ENCODE results near the gene B3GNT4. TPM values are rescaled to one million over a fixed set of nuclear protein-coding genes. Genes with fewer than 3 reads are reported as not detected.

B3GNT4 gene
- total and polyA plus RNA-seq, 2 of the 8 experiments (the other 6 are each of a cell fraction or from before 2014, with no cell fraction given) = 1.1 to 1.4 TPM

DNA sequence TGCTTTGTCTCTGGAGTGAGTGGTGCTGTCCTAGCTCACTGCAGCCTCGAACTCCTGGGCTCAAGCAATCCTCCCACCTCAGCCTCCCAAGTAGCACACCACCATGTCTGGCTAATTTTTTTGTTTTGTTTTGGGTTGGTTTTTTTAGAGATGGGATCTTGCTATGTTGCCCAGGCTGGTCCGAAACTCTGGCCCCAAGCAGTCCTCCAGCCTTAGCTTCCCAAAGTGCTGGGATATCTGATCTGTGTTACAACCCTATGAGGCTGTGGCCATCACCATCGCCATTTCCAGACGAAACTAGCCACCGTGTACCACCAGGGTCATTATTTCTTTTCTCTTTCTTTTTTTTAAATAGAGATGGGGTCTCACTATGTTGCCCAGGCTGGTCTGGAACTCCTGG is 32.1 kb upstream of the B3GNT4 start:
- H3K4ac ChIP-seq (replicated peaks; ENCODE audit: insufficient read length, low read depth, low read length) = no peak overlapping the region
- H3K9me3 ChIP-seq (ENCODE audit: insufficient read depth in 2 of 2, low read depth in 1 of 2, low read length in 1 of 2) = no peaks in the 10 kb centered on the region
- WGBS, 2 experiments (ENCODE audit: extremely low coverage in 1 of 2, insufficient coverage in 1 of 2, insufficient read length in 1 of 2, insufficient replicate concordance in 2 of 2, low coverage in 1 of 2, low lambda C conversion rate in 2 of 2, missing lambda C conversion rate in 1 of 2) = 91% methylated on average over 5 of the region's 5 CpGs; no CpG with 5 or more reads in 1 of the 2 experiments
- TF ChIP-seq EGR1 (IDR thresholded peaks at IDR 0.05; ENCODE audit: borderline replicate concordance, low read depth, low read length) (no peak), RXRA (IDR thresholded peaks at IDR 0.05; ENCODE audit: insufficient read depth, low read depth, low read length) (no peak), GTF2F1 (IDR thresholded peaks at IDR 0.05; ENCODE audit: borderline replicate concordance, low read depth, low read length) (no peak), HDAC6 (IDR thresholded peaks at IDR 0.05; ENCODE audit: low read depth, low read length) (no peak), KDM1A (IDR thresholded peaks at IDR 0.05; ENCODE audit: borderline replicate concordance, low read length) (no peak), SP1 (IDR thresholded peaks at IDR 0.05; ENCODE audit: low read depth, low read length) (no peak), SP2 (IDR thresholded peaks at IDR 0.05; ENCODE audit: low read length) (no peak), KDM5A (IDR thresholded peaks at IDR 0.05; ENCODE audit: low read length) (no peak), PHF8 (conservative IDR thresholded peaks at IDR 0.05; ENCODE audit: low read depth, low read length) (no peak), SRF (IDR thresholded peaks at IDR 0.05; ENCODE audit: low read depth, low read length) (no peak)
- TF ChIP-seq, protein P1, sequence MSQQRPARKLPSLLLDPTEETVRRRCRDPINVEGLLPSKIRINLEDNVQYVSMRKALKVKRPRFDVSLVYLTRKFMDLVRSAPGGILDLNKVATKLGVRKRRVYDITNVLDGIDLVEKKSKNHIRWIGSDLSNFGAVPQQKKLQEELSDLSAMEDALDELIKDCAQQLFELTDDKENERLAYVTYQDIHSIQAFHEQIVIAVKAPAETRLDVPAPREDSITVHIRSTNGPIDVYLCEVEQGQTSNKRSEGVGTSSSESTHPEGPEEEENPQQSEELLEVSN (IDR thresholded peaks at IDR 0.05) = no peak
- TF ChIP-seq, protein P2, sequence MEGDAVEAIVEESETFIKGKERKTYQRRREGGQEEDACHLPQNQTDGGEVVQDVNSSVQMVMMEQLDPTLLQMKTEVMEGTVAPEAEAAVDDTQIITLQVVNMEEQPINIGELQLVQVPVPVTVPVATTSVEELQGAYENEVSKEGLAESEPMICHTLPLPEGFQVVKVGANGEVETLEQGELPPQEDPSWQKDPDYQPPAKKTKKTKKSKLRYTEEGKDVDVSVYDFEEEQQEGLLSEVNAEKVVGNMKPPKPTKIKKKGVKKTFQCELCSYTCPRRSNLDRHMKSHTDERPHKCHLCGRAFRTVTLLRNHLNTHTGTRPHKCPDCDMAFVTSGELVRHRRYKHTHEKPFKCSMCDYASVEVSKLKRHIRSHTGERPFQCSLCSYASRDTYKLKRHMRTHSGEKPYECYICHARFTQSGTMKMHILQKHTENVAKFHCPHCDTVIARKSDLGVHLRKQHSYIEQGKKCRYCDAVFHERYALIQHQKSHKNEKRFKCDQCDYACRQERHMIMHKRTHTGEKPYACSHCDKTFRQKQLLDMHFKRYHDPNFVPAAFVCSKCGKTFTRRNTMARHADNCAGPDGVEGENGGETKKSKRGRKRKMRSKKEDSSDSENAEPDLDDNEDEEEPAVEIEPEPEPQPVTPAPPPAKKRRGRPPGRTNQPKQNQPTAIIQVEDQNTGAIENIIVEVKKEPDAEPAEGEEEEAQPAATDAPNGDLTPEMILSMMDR (IDR thresholded peaks at IDR 0.05; ENCODE audit: control extremely low read depth in 1 of 3, insufficient read depth in 1 of 3, low read depth in 1 of 3, low read length in 3 of 3) = no peak
- peaks cover 0 to 3% (median 0%) of the 10 kb centered on the region in 4 experiments; a peak in 1 of 7 replicates for H3K27me3 ChIP-seq (replicated peaks in 1 of 4; ENCODE audit: control insufficient read depth in 3 of 4, extremely low read depth in 1 of 4, insufficient read depth in 3 of 4, low read length in 3 of 4)
- H2AFZ ChIP-seq (ENCODE audit: low read length) = no peak overlapping the region
- H3K23ac ChIP-seq (ENCODE audit: insufficient read length) = no peak overlapping the region
- no peak overlapping the region for H2BK120ac ChIP-seq (replicated peaks; ENCODE audit: low read depth, low read length)
- CTCF ChIA-PET (ENCODE audit: partially characterized antibody) = interaction anchor here (1.1 to 3.1 kb wide), 2 partner anchors 19 to 48 kb away, joined by 3 to 17 read pairs; no protein-coding TSS in a partner anchor
- H3K14ac ChIP-seq (ENCODE audit: insufficient read length) = no peak overlapping the region
- no peak overlapping the region for H4K8ac ChIP-seq (ENCODE audit: extremely low read depth, insufficient read depth, low read length)
- H3K27ac ChIP-seq (ENCODE audit: low read depth, low read length) = no peak overlapping the region
- H3K4me1 ChIP-seq (replicated peaks in 1 of 4; ENCODE audit: control insufficient read depth in 3 of 4, insufficient read depth in 4 of 4, low read length in 3 of 4) = no peaks in the 10 kb centered on the region
- H2BK20ac ChIP-seq (ENCODE audit: low read length) = no peak overlapping the region
- H3K9ac ChIP-seq (replicated peaks in 1 of 4; ENCODE audit: extremely low read depth in 1 of 4, low read depth in 3 of 4, low read length in 3 of 4) = no peak overlapping the region
- H3K4me3 ChIP-seq (ENCODE audit: extremely low read depth in 1 of 4, insufficient read depth in 2 of 4, low read depth in 3 of 4, low read length in 4 of 4) = no peak overlapping the region
- no peak overlapping the region for H2AK5ac ChIP-seq (ENCODE audit: low read depth, low read length)
- H2BK12ac ChIP-seq (ENCODE audit: low read depth, low read length) = no peak overlapping the region
- no peak overlapping the region for H2BK5ac ChIP-seq (ENCODE audit: low read depth, low read length)
- H2BK15ac ChIP-seq (ENCODE audit: low read length) = no peak overlapping the region
- H4K91ac ChIP-seq (replicated peaks; ENCODE audit: insufficient read length, low read length) = no peak overlapping the region
- no peak overlapping the region for H3K56ac ChIP-seq (replicated peaks; ENCODE audit: insufficient read length, low read depth, low read length)
- DNase-seq (ENCODE audit: low read depth in 1 of 2, low spot score in 2 of 2) = no peak
- no peaks in the 10 kb centered on the region for H3K79me1 ChIP-seq (ENCODE audit: low read depth, low read length)
- FAIRE-seq = no peak
- H3K18ac ChIP-seq (ENCODE audit: extremely low read depth, low read length) = no peak overlapping the region
- POLR2A ChIA-PET (ENCODE audit: partially characterized antibody) = no interaction called here
- no peaks in the 10 kb centered on the region for H4K20me1 ChIP-seq (replicated peaks in 1 of 2; ENCODE audit: control insufficient read depth in 1 of 2, insufficient read depth in 2 of 2, low read length in 2 of 2)
- no peak overlapping the region for H4K5ac ChIP-seq (ENCODE audit: insufficient read length, low read depth, low read length)
- no peaks in the 10 kb centered on the region for H3K79me2 ChIP-seq (ENCODE audit: control insufficient read depth in 1 of 2, insufficient read depth in 2 of 2, low read length in 2 of 2)
- no peak overlapping the region for H3K4me2 ChIP-seq (ENCODE audit: insufficient read depth in 1 of 2, low read depth in 2 of 2, low read length in 2 of 2)
- no peaks in the 10 kb centered on the region for H3K23me2 ChIP-seq (ENCODE audit: low read depth, low read length)
- H3K36me3 ChIP-seq (ENCODE audit: control insufficient read depth in 2 of 4, insufficient read depth in 4 of 4, low read length in 3 of 4) = no peaks in the 10 kb centered on the region

Measured in H1 (cell line).